ENCODE data around the gene BCLAF3.

GRCh38 chrX:19966056-19966455, 24.8 kb downstream of the BCLAF3 start:
- no peak for TF ChIP-seq POLR2A (IDR thresholded peaks at IDR 0.05)
- TF ChIP-seq CTCF (IDR thresholded peaks at IDR 0.05) = no peak
